DND-41 (cell line): ENCODE measurements around the gene ACSL1.
A peak's percentile ranks its signal among the peaks of the same experiment; 100 is the strongest.

ENCODE experiments used
- ATAC-seq: fragments of 200-7000 bp; cut with Tn5 transposase; 3 replicates; pipeline ENCODE4 v1.9.1; 2021; ENCODE audit warnings: low read depth; ENCODE audit not compliant: insufficient read depth
- DNase-seq: peaks from one replicate; pipeline ENCODE4 v3.0.0-alpha.2; 2020
- H2AFZ ChIP-seq: 2 replicates; pipeline ENCODE4 v1.6.0; 2012; ENCODE audit warnings: low read depth, low read length
- H3K27ac ChIP-seq: 2 replicates; pipeline ENCODE4 v1.5.1; 2012; ENCODE audit warnings: low read length, inconsistent platforms
- H3K27me3 ChIP-seq: fragments of 200-600 bp; sonication (generic); 2 replicates; pipeline ENCODE4 v1.6.0; 2012; ENCODE audit warnings: low read length, mild to moderate bottlenecking, inconsistent platforms; ENCODE audit not compliant: insufficient read depth, poor library complexity
- H3K36me3 ChIP-seq: 2 replicates; pipeline ENCODE4 v1.5.1; 2012; ENCODE audit warnings: low read length, inconsistent platforms; ENCODE audit not compliant: insufficient read depth
- H3K4me1 ChIP-seq: 2 replicates; pipeline ENCODE4 v1.5.1; 2012; ENCODE audit warnings: mild to moderate bottlenecking, low read length; ENCODE audit not compliant: insufficient read depth
- H3K4me2 ChIP-seq: 2 replicates; pipeline ENCODE4 v1.6.0; 2012; ENCODE audit warnings: mild to moderate bottlenecking, moderate library complexity, low read length, inconsistent platforms; ENCODE audit not compliant: insufficient read depth
- H3K4me3 ChIP-seq, 2 experiments: fragments of 200-600 bp in 1 of 2; shearing (Covaris generic) in 1 of 2; 2 replicates each; pipeline ENCODE4 v1.5.1; 2012 to 2016; ENCODE audit warnings: inconsistent platforms in 2 of 2, low read length in 2 of 2, mild to moderate bottlenecking in 2 of 2, low read depth in 1 of 2, moderate library complexity in 1 of 2
- H3K79me2 ChIP-seq: 2 replicates; pipeline ENCODE4 v1.6.0; 2012; ENCODE audit warnings: low read length, inconsistent platforms; ENCODE audit not compliant: insufficient read depth
- H3K9ac ChIP-seq: 2 replicates; pipeline ENCODE4 v1.6.0; 2012; ENCODE audit warnings: low read depth, mild to moderate bottlenecking, inconsistent platforms, low read length, moderate library complexity
- H3K9me3 ChIP-seq: 2 replicates; pipeline ENCODE4 v1.5.1; 2012; ENCODE audit warnings: low read length, moderate library complexity, mild to moderate bottlenecking, inconsistent platforms; ENCODE audit not compliant: insufficient read depth, severe bottlenecking
- H4K20me1 ChIP-seq: 2 replicates; pipeline ENCODE4 v1.6.0; 2012; ENCODE audit warnings: low read length; ENCODE audit not compliant: insufficient read depth
- EZH2 ChIP-seq: IDR thresholded peaks from 3 replicates; pipeline ENCODE4 v1.6.1; 2012; ENCODE audit warnings: borderline replicate concordance, low read depth, mild to moderate bottlenecking, moderate library complexity, low read length, inconsistent platforms; ENCODE audit not compliant: severe bottlenecking
- TF ChIP-seq, protein P1 (sequence below): IDR thresholded peaks from 2 replicates; pipeline ENCODE4 v1.5.1; 2012; ENCODE audit warnings: borderline replicate concordance, low read length, moderate library complexity, mild to moderate bottlenecking; ENCODE audit not compliant: poor library complexity, severe bottlenecking; ENCODE audit errors: extremely low read depth

Gene ACSL1

DNA sequence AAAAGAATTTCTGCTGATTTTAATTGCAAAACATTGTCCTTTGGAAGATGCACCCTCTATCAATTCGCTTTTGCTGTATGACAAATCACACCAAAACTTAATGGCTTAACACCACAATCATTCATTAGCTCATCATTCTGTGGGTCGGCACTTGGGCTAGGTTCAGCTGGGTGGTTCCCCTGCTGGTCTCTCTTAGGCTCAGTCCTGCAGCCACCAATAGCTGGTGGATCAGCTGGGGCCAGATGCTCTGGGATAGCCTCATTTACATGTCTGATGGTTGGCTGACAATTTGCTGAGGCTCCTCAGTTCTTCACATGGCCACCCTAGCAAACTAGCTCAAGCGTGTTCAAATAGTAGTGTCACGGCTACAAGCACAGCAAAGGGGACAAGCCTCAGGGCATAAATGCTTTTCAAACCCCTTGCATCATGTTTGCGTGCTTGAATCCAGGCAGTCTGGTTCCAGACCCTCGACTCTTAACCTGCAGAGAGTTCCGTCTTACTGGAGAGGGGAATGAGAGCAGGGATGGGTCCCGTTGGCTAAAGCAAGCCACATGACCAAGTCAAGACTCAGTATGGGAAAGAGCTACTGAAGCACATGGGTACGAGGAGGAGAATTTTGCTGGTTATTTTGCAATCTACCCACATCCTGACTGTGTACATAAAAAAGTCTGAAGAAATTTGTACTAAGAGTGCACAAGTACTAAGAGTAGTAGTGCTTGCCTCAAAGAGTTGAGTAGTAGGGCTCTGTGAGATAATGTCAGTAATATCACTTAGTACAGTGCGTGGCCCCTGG, 7.5 kb upstream of the ACSL1 start:
- no peak overlapping the region for H3K4me2 ChIP-seq
- peaks cover 12% of the 10 kb centered on the region for H3K27me3 ChIP-seq
- H2AFZ ChIP-seq: no peak overlapping the region
- no peaks in the 10 kb centered on the region for H3K9me3 ChIP-seq
- no peaks in the 10 kb centered on the region for H3K79me2 ChIP-seq
- TF ChIP-seq EZH2: no peak
- TF ChIP-seq, protein P1, sequence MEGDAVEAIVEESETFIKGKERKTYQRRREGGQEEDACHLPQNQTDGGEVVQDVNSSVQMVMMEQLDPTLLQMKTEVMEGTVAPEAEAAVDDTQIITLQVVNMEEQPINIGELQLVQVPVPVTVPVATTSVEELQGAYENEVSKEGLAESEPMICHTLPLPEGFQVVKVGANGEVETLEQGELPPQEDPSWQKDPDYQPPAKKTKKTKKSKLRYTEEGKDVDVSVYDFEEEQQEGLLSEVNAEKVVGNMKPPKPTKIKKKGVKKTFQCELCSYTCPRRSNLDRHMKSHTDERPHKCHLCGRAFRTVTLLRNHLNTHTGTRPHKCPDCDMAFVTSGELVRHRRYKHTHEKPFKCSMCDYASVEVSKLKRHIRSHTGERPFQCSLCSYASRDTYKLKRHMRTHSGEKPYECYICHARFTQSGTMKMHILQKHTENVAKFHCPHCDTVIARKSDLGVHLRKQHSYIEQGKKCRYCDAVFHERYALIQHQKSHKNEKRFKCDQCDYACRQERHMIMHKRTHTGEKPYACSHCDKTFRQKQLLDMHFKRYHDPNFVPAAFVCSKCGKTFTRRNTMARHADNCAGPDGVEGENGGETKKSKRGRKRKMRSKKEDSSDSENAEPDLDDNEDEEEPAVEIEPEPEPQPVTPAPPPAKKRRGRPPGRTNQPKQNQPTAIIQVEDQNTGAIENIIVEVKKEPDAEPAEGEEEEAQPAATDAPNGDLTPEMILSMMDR: no peak
- no peaks in the 10 kb centered on the region for H3K4me1 ChIP-seq
- H3K4me3 ChIP-seq: no peak overlapping the region
- no peak for ATAC-seq
- no peaks in the 10 kb centered on the region for H3K36me3 ChIP-seq
- peaks cover under 1% of the 10 kb centered on the region; the same call in 1 of the 2 replicates for H4K20me1 ChIP-seq
- no peak overlapping the region for H3K9ac ChIP-seq
- DNase-seq: no peak
- no peak overlapping the region for H3K27ac ChIP-seq

DNA sequence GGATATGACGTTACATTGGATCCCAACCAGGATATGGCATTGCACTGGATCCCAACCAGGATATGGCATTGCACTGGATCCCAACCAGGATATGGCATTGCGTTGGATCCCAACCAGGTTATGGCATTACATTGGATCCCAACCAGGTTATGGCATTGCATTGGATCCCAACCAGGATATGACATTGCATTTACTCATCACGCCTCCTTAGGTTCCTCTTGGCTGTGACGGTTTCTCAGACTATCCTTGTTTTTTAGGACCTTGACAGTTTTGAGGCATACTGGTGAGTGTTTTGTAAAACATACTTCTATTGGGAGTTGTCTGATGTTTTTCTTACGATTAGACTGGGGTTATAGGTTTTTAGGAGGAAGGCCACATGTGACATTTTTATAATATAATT, 5.4 kb upstream of the ACSL1 start:
- H3K4me3 ChIP-seq: no peak overlapping the region
- H3K4me2 ChIP-seq: no peak overlapping the region
- H2AFZ ChIP-seq: no peak overlapping the region
- H3K27ac ChIP-seq: no peak overlapping the region
- H3K9me3 ChIP-seq: no peaks in the 10 kb centered on the region
- H3K79me2 ChIP-seq: no peaks in the 10 kb centered on the region
- H3K4me1 ChIP-seq: peaks cover 10% of the 10 kb centered on the region
- no peak for DNase-seq
- H3K9ac ChIP-seq: no peak overlapping the region
- ATAC-seq: no peak
- H4K20me1 ChIP-seq: peaks cover 13% of the 10 kb centered on the region
- H3K36me3 ChIP-seq: no peaks in the 10 kb centered on the region
- peaks cover 30% of the 10 kb centered on the region for H3K27me3 ChIP-seq
- no peak for TF ChIP-seq EZH2
- TF ChIP-seq, protein P1: no peak

DNA sequence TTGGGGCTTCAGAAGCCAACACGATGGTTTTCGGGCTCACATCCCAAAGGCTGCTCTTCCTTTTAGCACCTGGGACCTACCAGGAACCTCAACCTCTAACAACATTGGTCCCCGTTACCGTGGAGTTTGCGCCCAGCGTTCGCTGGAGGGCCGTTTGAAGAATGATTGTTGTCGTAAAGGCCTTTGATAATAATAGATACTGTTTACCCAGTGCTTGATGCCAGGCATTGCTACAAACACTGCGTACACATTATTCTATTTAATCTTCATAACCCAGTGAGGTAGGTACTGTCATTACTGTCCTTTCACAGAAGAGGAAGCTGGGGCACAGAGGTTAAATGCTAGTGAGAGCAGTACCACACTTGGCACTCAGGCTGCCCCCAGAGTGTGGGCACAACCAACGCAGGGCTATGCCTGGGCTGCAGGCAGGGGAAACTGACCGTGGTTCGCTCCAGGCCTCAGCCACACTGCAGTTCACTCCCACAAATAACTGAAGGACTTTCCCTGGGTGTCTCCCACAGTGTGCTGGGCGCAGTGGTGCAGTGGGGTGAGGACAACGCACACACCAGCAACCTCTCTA, 1.0 kb upstream of the ACSL1 start:
- H3K9ac ChIP-seq: peak overlapping the region; percentile 57
- peaks cover 62% of the 10 kb centered on the region for H3K27me3 ChIP-seq
- H3K79me2 ChIP-seq: no peaks in the 10 kb centered on the region
- peaks cover 24% of the 10 kb centered on the region for H3K4me1 ChIP-seq
- peaks cover 21% of the 10 kb centered on the region for H4K20me1 ChIP-seq
- peak overlapping the region; percentile 26 to 71; a peak in 3 of 4 replicates for H3K4me3 ChIP-seq
- DNase-seq: no peak
- H3K9me3 ChIP-seq: no peaks in the 10 kb centered on the region
- H3K36me3 ChIP-seq: no peaks in the 10 kb centered on the region
- peak overlapping the region; percentile 77 for H2AFZ ChIP-seq
- H3K4me2 ChIP-seq: peak overlapping the region; percentile 100
- ATAC-seq: peak; percentile 26; the same call in 2 of the 3 replicates
- no peak overlapping the region for H3K27ac ChIP-seq
- TF ChIP-seq, protein P1: no peak
- TF ChIP-seq EZH2: peak; percentile 10
